Smooth muscle cell (in vitro differentiated cells): ENCODE measurements around the gene C8G. TPM values are rescaled to one million over a fixed set of nuclear protein-coding genes. Genes with fewer than 3 reads are reported as not detected.
A peak's percentile ranks its signal among the peaks of the same experiment; 100 is the strongest.

Experiments used
- DNase-seq: peaks from one replicate; lab custom pipeline; 2025; ENCODE audit not compliant: unreplicated experiment; lab: John Stamatoyannopoulos, UW
- H2AFZ ChIP-seq: fragments of 200-600 bp; sonication (generic); 2 replicates; pipeline ENCODE4 v1.6.0; 2016; ENCODE audit warnings: antibody characterized with exemption, low read depth, mild to moderate bottlenecking
- H3F3A ChIP-seq: fragments of 200-600 bp; sonication (generic); 2 replicates; pipeline ENCODE4 v1.6.0; 2017; ENCODE audit warnings: antibody characterized with exemption, low read depth
- H3K27ac ChIP-seq: fragments of 200-600 bp; sonication (generic); 2 replicates; pipeline ENCODE4 v1.5.1; 2016; ENCODE audit warnings: low read depth, mild to moderate bottlenecking
- H3K27me3 ChIP-seq: fragments of 200-600 bp; sonication (generic); 2 replicates; pipeline ENCODE4 v1.6.1; 2016; ENCODE audit warnings: low read depth, mild to moderate bottlenecking
- H3K36me3 ChIP-seq: fragments of 200-600 bp; sonication (generic); 2 replicates; pipeline ENCODE4 v1.5.1; 2016; ENCODE audit warnings: low read depth
- H3K4me1 ChIP-seq: fragments of 200-600 bp; sonication (generic); 2 replicates; pipeline ENCODE4 v1.5.1; 2016; ENCODE audit warnings: low read depth
- H3K4me2 ChIP-seq: fragments of 200-600 bp; sonication (generic); 2 replicates; pipeline ENCODE4 v1.6.0; 2016; ENCODE audit warnings: mild to moderate bottlenecking
- H3K4me3 ChIP-seq: fragments of 200-600 bp; sonication (generic); 2 replicates; pipeline ENCODE4 v1.5.1; 2016; ENCODE audit warnings: mild to moderate bottlenecking
- H3K79me2 ChIP-seq: fragments of 200-600 bp; sonication (generic); 2 replicates; pipeline ENCODE4 v1.6.0; 2016; ENCODE audit warnings: low read depth, mild to moderate bottlenecking
- H3K9ac ChIP-seq: fragments of 200-600 bp; sonication (generic); 2 replicates; pipeline ENCODE4 v1.6.0; 2016; ENCODE audit warnings: low read depth
- H3K9me3 ChIP-seq: fragments of 200-600 bp; sonication (generic); replicated peaks from 2 replicates; pipeline ENCODE4 v1.5.1; 2016; ENCODE audit warnings: low read depth
- H4K20me1 ChIP-seq: fragments of 200-600 bp; sonication (generic); 2 replicates; pipeline ENCODE4 v1.6.0; 2016; ENCODE audit warnings: low read depth
- WGBS: methylation state at CpG from one replicate; pipeline ENCODE4 v1.1.7; 2016; ENCODE audit warnings: low lambda C conversion rate; 5-methylcytosine and 5-hydroxymethylcytosine counted together
- polyA plus RNA-seq: library from polyadenylated mRNA; unstranded; fragments of >200 nt; fragmentation: Nextera tagmentation; extraction: Ambion mirVana; gene quantifications from 2 replicates; pipeline ENCODE4 v1.2.1, GENCODE V29; 2016
- total RNA-seq: library from RNA; depleted of rRNA; stranded (reverse); fragments of >200 nt; gene quantifications from 2 replicates; pipeline ENCODE4 v1.2.3, GENCODE V29; 2014
- TF ChIP-seq, protein P1 (sequence below): fragments of 200-600 bp; sonication (generic); IDR thresholded peaks from 2 replicates; pipeline ENCODE4 v1.5.1; 2017; ENCODE audit warnings: borderline replicate concordance, mild to moderate bottlenecking, antibody characterized with exemption; ENCODE audit not compliant: insufficient read depth, poor library complexity, severe bottlenecking

The C8G gene
- total and polyA plus RNA-seq, 2 experiments from 2014 or later: 1.4 TPM; not detected in 1

DNA sequence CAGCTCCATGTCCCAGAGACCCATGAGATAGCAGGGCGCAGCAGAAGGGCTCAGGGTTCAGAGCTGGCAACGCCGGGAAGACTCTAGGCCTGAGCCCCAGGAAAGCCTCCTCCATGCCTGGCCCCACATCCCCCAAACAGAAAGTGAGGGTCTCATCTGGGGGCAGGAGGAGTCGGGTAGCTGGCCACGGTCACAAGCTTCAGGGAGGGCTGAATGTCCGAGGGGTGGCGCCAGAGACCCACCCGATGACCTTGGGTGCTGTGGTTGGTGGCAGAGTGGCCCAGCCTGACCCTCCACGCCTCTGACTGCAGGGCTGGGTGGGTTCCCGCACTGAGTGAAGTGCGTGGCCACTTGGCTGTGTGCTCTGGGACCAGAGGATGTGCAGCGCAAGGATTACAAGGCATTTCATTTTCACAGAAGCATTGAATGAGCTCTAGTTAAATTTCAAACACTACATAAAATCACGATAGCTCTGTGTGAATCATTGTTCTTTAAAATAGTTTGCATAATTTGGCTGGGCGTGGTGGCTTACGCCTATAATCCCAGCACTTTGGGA is 3.0 kb downstream of the C8G start:
- Histone ChIP-seq H3K9ac (no peak overlapping the region), H3K9me3 (no peaks in the 10 kb centered on the region), H3K4me3 (no peak overlapping the region), H3K36me3 (no peaks in the 10 kb centered on the region), H3K79me2 (peaks cover 11% of the 10 kb centered on the region), H3K27ac (no peak overlapping the region), H4K20me1 (peaks cover 8% of the 10 kb centered on the region), H2AFZ (no peak overlapping the region), H3K4me2 (no peak overlapping the region), H3K4me1 (peaks cover 6% of the 10 kb centered on the region), H3F3A (no peaks in the 10 kb centered on the region), H3K27me3 (no peaks in the 10 kb centered on the region)
- TF ChIP-seq, protein P1, sequence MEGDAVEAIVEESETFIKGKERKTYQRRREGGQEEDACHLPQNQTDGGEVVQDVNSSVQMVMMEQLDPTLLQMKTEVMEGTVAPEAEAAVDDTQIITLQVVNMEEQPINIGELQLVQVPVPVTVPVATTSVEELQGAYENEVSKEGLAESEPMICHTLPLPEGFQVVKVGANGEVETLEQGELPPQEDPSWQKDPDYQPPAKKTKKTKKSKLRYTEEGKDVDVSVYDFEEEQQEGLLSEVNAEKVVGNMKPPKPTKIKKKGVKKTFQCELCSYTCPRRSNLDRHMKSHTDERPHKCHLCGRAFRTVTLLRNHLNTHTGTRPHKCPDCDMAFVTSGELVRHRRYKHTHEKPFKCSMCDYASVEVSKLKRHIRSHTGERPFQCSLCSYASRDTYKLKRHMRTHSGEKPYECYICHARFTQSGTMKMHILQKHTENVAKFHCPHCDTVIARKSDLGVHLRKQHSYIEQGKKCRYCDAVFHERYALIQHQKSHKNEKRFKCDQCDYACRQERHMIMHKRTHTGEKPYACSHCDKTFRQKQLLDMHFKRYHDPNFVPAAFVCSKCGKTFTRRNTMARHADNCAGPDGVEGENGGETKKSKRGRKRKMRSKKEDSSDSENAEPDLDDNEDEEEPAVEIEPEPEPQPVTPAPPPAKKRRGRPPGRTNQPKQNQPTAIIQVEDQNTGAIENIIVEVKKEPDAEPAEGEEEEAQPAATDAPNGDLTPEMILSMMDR: peak; percentile 27
- WGBS: 63% methylated on average over 14 of the region's 15 CpGs
- no peak for DNase-seq

DNA sequence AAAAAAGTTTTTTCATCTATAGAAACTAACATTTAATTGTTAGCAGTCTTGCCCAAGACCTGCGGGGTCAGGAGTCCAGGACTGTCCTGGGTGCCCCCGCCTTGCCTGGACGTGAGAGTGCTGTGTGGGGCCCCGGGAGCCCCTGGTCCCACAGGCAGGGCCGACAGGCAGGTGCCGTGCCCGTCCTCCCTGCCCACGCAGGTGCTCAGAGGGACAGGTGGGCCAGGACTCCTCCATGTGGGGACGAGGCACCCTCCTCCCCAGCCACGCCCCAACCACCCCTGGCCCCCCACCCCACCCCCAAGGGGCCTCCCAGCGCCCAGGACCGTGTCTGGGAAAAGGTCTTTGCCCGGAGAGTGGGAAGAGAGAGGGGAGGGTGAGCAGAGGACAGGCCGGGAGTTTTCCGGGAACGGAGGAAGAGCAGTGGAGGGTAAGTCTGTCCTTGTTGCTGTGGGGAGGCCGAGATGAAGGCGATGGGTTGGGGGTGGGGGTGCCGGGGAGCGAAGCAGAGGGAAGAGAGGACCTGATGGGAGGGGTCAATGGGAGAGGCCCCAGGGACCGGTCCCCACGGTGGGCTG is 4.3 kb downstream of the C8G start:
- peak overlapping the region; percentile 47 for H3K4me3 ChIP-seq

DNA sequence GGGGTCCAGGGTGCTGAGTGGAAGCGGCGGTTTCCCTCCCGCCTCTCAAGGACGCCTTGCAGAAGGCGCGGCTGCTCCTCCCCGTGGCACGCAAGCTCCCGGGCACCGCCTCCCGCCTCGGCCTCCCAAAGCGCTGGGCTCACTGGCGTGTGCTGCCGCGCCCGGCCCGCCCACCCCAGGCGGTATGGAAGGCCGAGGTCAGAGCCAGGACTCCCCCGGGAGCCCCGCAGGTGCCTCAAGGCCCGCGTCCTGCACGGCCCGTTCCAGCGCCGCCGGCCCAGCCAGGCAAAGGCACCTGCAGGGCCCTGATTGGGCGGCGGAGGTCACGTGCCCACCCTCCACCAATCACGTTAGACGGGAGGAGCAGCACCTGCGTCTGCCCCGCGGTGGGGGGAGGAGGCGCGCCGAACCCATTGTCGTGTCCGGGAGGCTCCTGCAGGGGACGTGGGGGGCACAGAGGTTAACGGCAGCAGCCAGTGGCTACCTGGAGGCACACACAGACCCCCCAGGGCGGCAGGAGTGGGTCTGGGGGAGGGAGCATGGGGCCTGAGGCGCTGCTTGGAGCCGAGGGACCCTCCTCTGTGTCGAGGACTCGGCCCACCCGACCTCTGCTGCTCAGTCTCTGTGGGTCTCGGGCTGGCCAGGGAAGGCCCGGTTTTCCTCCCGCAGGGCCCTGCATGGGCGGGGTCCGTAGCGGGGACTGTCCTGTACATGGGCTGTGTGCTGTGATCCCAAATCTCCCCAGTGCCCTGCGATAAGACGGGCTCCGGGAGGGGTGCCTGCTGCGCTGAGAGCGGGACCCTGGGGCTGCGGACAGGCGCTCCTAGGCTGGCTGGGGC is 5.0 kb downstream of the C8G start:
- Histone ChIP-seq H3K36me3 (no peaks in the 10 kb centered on the region), H3F3A (no peaks in the 10 kb centered on the region), H3K9ac (no peak overlapping the region), H3K4me3 (peak overlapping the region; percentile 47), H2AFZ (no peak overlapping the region), H3K79me2 (no peaks in the 10 kb centered on the region), H3K9me3 (no peaks in the 10 kb centered on the region), H4K20me1 (no peaks in the 10 kb centered on the region), H3K27ac (no peak overlapping the region), H3K4me2 (peak overlapping the region; percentile 85), H3K4me1 (peaks cover 6% of the 10 kb centered on the region), H3K27me3 (no peaks in the 10 kb centered on the region)
- TF ChIP-seq, protein P1: no peak
- 11% methylated on average over 42 of the region's 63 CpGs for WGBS
- DNase-seq: peak; percentile 79

More for the DNA sequence above, 4.3 kb downstream of the C8G start:
- Histone ChIP-seq H3K27me3 (no peaks in the 10 kb centered on the region), H3K9me3 (no peaks in the 10 kb centered on the region), H3F3A (no peaks in the 10 kb centered on the region), H3K36me3 (no peaks in the 10 kb centered on the region), H3K79me2 (no peaks in the 10 kb centered on the region), H3K27ac (no peak overlapping the region), H3K4me2 (peak overlapping the region; percentile 85), H2AFZ (no peak overlapping the region), H3K4me1 (peaks cover 6% of the 10 kb centered on the region), H4K20me1 (no peaks in the 10 kb centered on the region), H3K9ac (no peak overlapping the region)
- TF ChIP-seq, protein P1: no peak
- 38% methylated on average over 16 of the region's 22 CpGs for WGBS
- no peak for DNase-seq
